Body of pancreas (tissue), 4 donors: ENCODE measurements around the gene ATP2C2. TPM values are rescaled to one million over a fixed set of nuclear protein-coding genes. Genes with fewer than 3 reads are reported as not detected.

ENCODE experiments used
- ATAC-seq: fragments of 150-250 bp; one replicate; pipeline ENCODE4 v1.9.1; 2016
- DNase-seq, 4 donors: peaks; one replicate each; pipeline ENCODE4 v3.0.0-alpha.2; 2019
- H3K27ac ChIP-seq, 4 donors: fragments of 200-600 bp; sonication (generic); 1 replicate in 3 of 4; 2 replicates in 1 of 4; pipeline versions ENCODE4 v1.5.1 to v1.6.1; 2016 to 2019; ENCODE audit warnings: mild to moderate bottlenecking in 1 of 4, mixed read lengths in 1 of 4, moderate library complexity in 1 of 4
- H3K27me3 ChIP-seq, 2 donors: fragments of 200-600 bp; sonication (generic); one replicate each; pipeline ENCODE4 v1.6.0; 2016; ENCODE audit warnings: mild to moderate bottlenecking in 1 of 2
- H3K36me3 ChIP-seq, 2 donors: fragments of 200-600 bp; sonication (generic); replicated peaks in 1 of 2; 2 replicates each; pipeline ENCODE4 v1.5.1; 2016; ENCODE audit warnings: low read depth in 2 of 2; ENCODE audit not compliant: insufficient read depth in 1 of 2
- H3K4me1 ChIP-seq: fragments of 200-600 bp; sonication (generic); one replicate; pipeline ENCODE4 v1.6.0; 2016
- H3K4me3 ChIP-seq, 2 donors: fragments of 200-600 bp; sonication (generic); 1 replicate in 1 of 2; 2 replicates in 1 of 2; pipeline ENCODE4 v1.5.1; 2016 to 2019
- H3K9me3 ChIP-seq, 3 donors: fragments of 200-600 bp; sonication (generic); 1 replicate in 2 of 3; 2 replicates in 1 of 3; pipeline ENCODE4 v1.5.1; 2016
- POLR2A ChIP-seq, 3 donors: fragments of 450-650 bp; IDR thresholded peaks; one replicate each; pipeline ENCODE4 v1.6.1; 2016; ENCODE audit warnings: antibody characterized with exemption in 3 of 3, mild to moderate bottlenecking in 2 of 3
- WGBS, 2 donors: methylation state at CpG; one replicate each; pipeline ENCODE4 v1.1.5; 2017; 5-methylcytosine and 5-hydroxymethylcytosine counted together
- intact Hi-C: fragments of 100-400 bp; cut with DNase I; formaldehyde crosslinking; loops from one replicate; pipeline ENCODE4 v1.15.1; 2023
- total RNA-seq, 2 donors: library from RNA; depleted of rRNA; stranded (reverse); fragments of >200 nt; gene quantifications; one replicate each; pipeline ENCODE4 v1.1.0, GENCODE V29; 2016
- TF ChIP-seq, protein P1 (sequence below), 7 experiments: fragments of 450-650 bp in 4 of 7; fragments of 200-600 bp in 3 of 7; sonication (generic) in 3 of 7; IDR thresholded peaks; one replicate each; pipeline ENCODE4 v1.5.1; 2016 to 2019; ENCODE audit warnings: antibody characterized with exemption in 7 of 7

The ATP2C2 gene
- total RNA-seq, 2 donors from 2014 or later: 2.1 to 18.1 TPM

DNA sequence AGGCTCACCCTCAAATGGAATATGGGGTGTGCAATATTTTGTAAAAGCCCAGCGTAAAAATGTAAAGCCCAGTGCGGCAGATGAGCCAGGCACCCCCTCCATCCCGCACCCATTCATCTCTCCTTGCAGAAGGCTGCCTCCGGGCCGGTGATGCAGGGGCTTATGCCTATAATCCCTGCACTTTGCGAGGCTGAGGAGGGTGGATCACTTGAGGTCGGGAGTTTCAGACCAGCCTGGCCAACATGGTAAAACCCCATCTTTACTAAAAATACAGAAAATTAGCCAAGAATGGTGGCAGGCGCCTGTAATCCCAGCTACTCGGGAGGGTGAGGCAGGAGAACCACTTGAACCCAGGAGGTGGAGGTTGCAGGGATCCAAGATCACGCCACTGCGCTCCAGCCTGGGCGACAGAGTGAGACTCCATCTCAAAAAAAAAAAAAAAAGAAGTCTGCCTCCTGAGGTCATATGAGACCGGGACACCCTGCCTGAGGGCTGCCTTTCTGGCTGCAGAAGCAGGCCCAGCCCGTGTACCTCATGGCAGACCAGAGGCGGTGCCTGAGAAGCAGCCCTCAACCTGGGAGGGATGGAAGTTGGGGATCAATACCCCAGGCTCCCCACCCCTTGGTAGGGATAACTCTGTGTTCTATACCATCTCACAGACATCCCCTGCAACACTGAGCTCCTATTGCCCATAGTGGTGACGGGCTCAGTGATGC is 17.5 kb upstream of the ATP2C2 start:
- H3K4me3 ChIP-seq: no peak overlapping the region
- no peaks in the 10 kb centered on the region for H3K36me3 ChIP-seq
- no peak overlapping the region for H3K27ac ChIP-seq
- DNase-seq (no peak), ATAC-seq (no peak)
- TF ChIP-seq, protein P1, sequence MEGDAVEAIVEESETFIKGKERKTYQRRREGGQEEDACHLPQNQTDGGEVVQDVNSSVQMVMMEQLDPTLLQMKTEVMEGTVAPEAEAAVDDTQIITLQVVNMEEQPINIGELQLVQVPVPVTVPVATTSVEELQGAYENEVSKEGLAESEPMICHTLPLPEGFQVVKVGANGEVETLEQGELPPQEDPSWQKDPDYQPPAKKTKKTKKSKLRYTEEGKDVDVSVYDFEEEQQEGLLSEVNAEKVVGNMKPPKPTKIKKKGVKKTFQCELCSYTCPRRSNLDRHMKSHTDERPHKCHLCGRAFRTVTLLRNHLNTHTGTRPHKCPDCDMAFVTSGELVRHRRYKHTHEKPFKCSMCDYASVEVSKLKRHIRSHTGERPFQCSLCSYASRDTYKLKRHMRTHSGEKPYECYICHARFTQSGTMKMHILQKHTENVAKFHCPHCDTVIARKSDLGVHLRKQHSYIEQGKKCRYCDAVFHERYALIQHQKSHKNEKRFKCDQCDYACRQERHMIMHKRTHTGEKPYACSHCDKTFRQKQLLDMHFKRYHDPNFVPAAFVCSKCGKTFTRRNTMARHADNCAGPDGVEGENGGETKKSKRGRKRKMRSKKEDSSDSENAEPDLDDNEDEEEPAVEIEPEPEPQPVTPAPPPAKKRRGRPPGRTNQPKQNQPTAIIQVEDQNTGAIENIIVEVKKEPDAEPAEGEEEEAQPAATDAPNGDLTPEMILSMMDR (IDR thresholded peaks at IDR 0.05): no peak
- no peak for TF ChIP-seq POLR2A (IDR thresholded peaks at IDR 0.05)
- no peaks in the 10 kb centered on the region for H3K9me3 ChIP-seq
- intact Hi-C loops: no loop called here
- H3K27me3 ChIP-seq: no peaks in the 10 kb centered on the region
- H3K4me1 ChIP-seq: no peaks in the 10 kb centered on the region
- WGBS, 2 donors: 70 to 79% methylated on average over 15 to 16 of the region's 16 CpGs

DNA sequence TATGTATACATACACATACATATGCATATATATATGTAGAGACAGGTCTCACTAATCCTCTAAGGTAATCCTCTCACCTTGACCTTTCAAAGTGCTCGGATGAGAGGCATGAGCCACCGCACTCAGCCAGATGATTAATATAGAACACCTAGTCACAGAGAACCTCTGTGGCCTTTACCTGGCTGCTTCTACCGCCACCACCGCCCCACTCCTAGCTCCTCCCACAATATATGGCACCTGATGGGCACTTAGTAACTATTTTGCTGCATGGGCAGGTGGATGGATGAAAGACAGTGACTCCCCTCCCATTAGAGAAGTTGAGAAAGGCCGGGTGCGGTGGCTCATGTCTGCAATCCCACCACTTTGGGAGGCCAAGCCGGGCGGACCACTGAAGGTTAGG is 16.7 kb upstream of the ATP2C2 start:
- intact Hi-C loops: no loop called here
- no peaks in the 10 kb centered on the region for H3K36me3 ChIP-seq
- H3K4me1 ChIP-seq: no peaks in the 10 kb centered on the region
- no peaks in the 10 kb centered on the region for H3K27me3 ChIP-seq
- TF ChIP-seq POLR2A (IDR thresholded peaks at IDR 0.05): no peak
- TF ChIP-seq, protein P1 (IDR thresholded peaks at IDR 0.05): no peak
- WGBS, 2 donors: 69 to 82% methylated on average over 8 of the region's 8 CpGs
- ATAC-seq (no peak), DNase-seq (no peak)
- H3K9me3 ChIP-seq: no peaks in the 10 kb centered on the region
- no peak overlapping the region for H3K4me3 ChIP-seq
- no peak overlapping the region for H3K27ac ChIP-seq

DNA sequence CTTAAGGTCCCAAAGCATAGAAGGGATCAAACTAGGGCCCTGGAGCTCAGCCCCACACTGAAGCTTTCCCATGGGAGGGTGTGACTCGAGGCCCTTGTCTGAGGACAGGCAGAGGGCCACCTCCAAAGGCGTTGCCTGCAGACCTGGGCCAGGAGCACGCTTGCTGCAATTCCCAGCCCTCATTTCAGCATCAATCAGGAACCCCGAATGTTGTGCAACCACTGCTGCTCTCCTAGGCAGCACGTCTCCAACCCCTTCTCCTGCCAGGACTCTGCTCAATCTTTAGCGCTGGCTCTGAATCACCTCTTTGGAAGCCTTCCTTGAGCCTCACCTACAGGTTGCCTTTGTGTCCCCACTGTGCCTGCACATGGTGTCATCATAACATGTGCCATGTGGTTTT is 14.0 kb upstream of the ATP2C2 start:
- 60 to 71% methylated on average over 6 of the region's 6 CpGs for WGBS, 2 donors
- ATAC-seq: no peak
- no peak for TF ChIP-seq POLR2A (IDR thresholded peaks at IDR 0.05)
- TF ChIP-seq, protein P1 (IDR thresholded peaks at IDR 0.05): no peak
- Histone ChIP-seq H3K27ac (no peak overlapping the region), H3K4me3 (no peak overlapping the region), H3K27me3 (no peaks in the 10 kb centered on the region), H3K9me3 (no peaks in the 10 kb centered on the region), H3K36me3 (no peaks in the 10 kb centered on the region), H3K4me1 (no peaks in the 10 kb centered on the region)
- DNase-seq: no peak
- intact Hi-C loops: no loop called here

DNA sequence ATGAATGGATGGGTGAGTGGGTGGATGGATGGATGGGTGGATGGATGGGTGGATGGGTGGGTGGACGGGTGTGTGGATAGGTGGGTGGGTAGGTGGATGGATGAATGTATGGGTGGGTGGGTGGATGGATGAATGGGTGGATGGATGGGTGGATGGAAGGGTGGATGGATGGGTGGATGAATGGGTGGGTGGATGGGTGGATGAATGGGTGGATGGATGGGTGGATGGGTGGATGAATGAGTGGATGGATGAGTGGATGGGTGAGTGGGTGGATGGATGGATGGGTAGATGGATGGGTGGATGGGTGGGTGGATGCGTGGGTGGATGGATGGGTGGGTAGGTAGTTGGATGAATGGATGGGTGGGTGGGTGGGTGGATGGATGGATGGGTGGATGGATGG is 13.2 kb upstream of the ATP2C2 start:
- Histone ChIP-seq H3K36me3 (no peaks in the 10 kb centered on the region), H3K27ac (no peak overlapping the region), H3K27me3 (no peaks in the 10 kb centered on the region), H3K4me3 (no peak overlapping the region), H3K4me1 (no peaks in the 10 kb centered on the region), H3K9me3 (no peaks in the 10 kb centered on the region)
- intact Hi-C loops: no loop called here
- TF ChIP-seq, protein P1 (IDR thresholded peaks at IDR 0.05): no peak
- TF ChIP-seq POLR2A (IDR thresholded peaks at IDR 0.05): no peak
- DNase-seq (no peak), ATAC-seq (no peak)
- WGBS, 2 donors: 62 to 77% methylated on average over 2 of the region's 2 CpGs

DNA sequence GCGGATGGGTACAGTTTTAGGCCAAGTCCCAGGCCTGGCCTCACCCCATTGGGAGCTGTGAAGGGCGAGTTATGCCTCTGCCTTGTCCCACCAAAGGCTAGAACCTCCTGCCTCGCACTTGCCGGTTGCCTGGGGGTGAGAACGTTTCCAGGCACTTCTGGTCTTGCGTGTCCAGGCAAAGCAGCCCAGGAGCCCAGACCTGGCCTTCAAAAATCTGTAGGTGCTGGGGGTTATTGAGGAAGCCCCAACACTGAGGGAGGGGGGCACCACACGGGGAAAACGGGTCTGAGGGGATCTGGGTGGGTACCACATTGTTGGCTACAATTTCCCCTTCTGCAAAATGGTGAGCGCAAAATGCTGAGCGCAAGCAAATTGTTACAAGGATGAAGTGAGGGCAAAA is 12.2 kb upstream of the ATP2C2 start:
- Histone ChIP-seq H3K4me1 (no peaks in the 10 kb centered on the region), H3K4me3 (no peak overlapping the region), H3K27ac (no peak overlapping the region), H3K9me3 (no peaks in the 10 kb centered on the region), H3K27me3 (no peaks in the 10 kb centered on the region), H3K36me3 (no peaks in the 10 kb centered on the region)
- DNase-seq (no peak), ATAC-seq (no peak)
- intact Hi-C loops: no loop called here
- 66 to 69% methylated on average over 8 to 10 of the region's 10 CpGs for WGBS, 2 donors
- TF ChIP-seq, protein P1 (IDR thresholded peaks at IDR 0.05): no peak
- no peak for TF ChIP-seq POLR2A (IDR thresholded peaks at IDR 0.05)
